ENCODE results near the gene MEFV.

DNA sequence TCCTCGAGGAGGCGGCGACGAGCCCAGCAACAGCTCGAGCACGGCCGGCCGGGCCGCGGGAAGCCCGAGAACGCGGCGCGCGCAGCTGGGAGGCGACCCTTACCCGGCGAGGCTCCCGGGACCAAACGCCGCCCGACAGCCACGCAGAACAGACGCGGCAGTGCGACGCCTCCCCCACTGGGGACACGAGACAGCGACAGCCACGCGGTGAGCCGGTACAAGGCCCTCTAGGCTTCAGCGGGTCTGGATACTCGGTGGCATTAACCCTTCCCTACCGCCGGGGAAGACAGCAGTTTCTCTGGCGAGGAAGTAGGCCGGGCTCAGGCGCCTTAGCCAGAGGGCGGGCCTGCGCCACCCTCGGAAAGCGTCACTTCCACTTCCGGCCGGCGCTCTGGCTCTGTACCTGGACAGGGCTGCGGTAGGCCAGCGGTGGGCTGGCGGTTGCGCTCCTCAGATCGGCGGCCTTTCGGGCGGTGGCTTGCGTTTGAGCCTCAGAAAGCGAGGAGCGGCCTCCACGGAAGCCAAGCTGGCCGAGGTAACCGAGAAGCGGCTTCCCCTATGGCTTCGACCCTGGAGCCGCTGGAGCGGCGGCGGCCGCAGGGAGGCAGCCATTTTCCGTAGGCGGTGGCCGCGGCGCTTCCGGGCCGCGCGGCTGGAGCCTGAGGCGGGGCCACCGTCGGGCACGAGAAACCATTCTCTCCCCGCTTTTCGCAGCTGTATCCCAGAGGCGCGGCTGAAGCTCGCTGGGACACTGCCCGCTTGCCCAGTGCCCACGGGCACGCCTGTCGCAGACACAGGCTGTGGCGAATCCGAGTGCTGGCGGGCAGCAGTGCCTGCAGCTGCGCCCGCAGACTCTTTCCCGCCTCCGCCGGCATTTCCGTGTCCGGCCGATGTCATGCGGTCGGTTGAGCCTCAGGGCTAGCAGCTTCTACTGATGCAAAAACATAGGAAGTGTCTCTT, 49.0 kb upstream of the MEFV start, which contains the start of the genes TIGD7 and ZNF75A:
- TF ChIP-seq, protein P1, sequence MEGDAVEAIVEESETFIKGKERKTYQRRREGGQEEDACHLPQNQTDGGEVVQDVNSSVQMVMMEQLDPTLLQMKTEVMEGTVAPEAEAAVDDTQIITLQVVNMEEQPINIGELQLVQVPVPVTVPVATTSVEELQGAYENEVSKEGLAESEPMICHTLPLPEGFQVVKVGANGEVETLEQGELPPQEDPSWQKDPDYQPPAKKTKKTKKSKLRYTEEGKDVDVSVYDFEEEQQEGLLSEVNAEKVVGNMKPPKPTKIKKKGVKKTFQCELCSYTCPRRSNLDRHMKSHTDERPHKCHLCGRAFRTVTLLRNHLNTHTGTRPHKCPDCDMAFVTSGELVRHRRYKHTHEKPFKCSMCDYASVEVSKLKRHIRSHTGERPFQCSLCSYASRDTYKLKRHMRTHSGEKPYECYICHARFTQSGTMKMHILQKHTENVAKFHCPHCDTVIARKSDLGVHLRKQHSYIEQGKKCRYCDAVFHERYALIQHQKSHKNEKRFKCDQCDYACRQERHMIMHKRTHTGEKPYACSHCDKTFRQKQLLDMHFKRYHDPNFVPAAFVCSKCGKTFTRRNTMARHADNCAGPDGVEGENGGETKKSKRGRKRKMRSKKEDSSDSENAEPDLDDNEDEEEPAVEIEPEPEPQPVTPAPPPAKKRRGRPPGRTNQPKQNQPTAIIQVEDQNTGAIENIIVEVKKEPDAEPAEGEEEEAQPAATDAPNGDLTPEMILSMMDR (IDR thresholded peaks at IDR 0.05) = no peak
- TF ChIP-seq POLR2A (IDR thresholded peaks at IDR 0.05) = peak in 1 of 2 donors; percentile 13

All from lower leg skin (tissue), 3 donors.